Endothelial cell (in vitro differentiated cells): Measurements from ENCODE around the gene SLC38A9. TPM values are rescaled to one million over a fixed set of nuclear protein-coding genes. Genes with fewer than 3 reads are reported as not detected.

Source experiments
- DNase-seq: peaks from one replicate; pipeline ENCODE4 v3.0.0; 2021; ENCODE audit warnings: low spot score
- H3K27ac Mint-ChIP-seq: one replicate; pipeline ENCODE4 v1.8.0; 2021; ENCODE audit warnings: mixed read lengths, inconsistent platforms; ENCODE audit not compliant: unreplicated experiment
- H3K27me3 Mint-ChIP-seq: one replicate; pipeline ENCODE4 v1.8.0; 2021; ENCODE audit warnings: mild to moderate bottlenecking, moderate library complexity, mixed read lengths, inconsistent platforms; ENCODE audit not compliant: unreplicated experiment
- H3K36me3 Mint-ChIP-seq: one replicate; pipeline ENCODE4 v1.8.0; 2021; ENCODE audit warnings: mild to moderate bottlenecking, low read depth, mixed read lengths, inconsistent platforms; ENCODE audit not compliant: unreplicated experiment
- H3K4me1 Mint-ChIP-seq: one replicate; pipeline ENCODE4 v1.8.0; 2021; ENCODE audit warnings: mild to moderate bottlenecking, mixed read lengths, inconsistent platforms; ENCODE audit not compliant: unreplicated experiment
- H3K4me3 Mint-ChIP-seq: one replicate; pipeline ENCODE4 v1.8.0; 2021; ENCODE audit warnings: mild to moderate bottlenecking, mixed read lengths, inconsistent platforms; ENCODE audit not compliant: unreplicated experiment
- H3K9me3 Mint-ChIP-seq: one replicate; pipeline ENCODE4 v1.8.0; 2021; ENCODE audit warnings: mixed read lengths, inconsistent platforms; ENCODE audit not compliant: unreplicated experiment
- total RNA-seq: library from RNA; stranded (reverse); fragmentation: NEBNext Ultra II Directional; extraction: Animal tissue kit (Norgen Biotek cat#: 25700); gene quantifications from one replicate; pipeline ENCODE4 v1.2.1, GENCODE V29; 2021; ENCODE audit not compliant: unreplicated experiment
- TF ChIP-seq, protein P1 (sequence below): fragments of 200-600 bp; sonication (generic); IDR thresholded peaks from one replicate; pipeline ENCODE4 v1.5.0; 2021; ENCODE audit warnings: antibody characterized with exemption; ENCODE audit not compliant: unreplicated experiment

SLC38A9 gene
- total RNA-seq, 1 donor from 2014 or later = 45.5 TPM

DNA sequence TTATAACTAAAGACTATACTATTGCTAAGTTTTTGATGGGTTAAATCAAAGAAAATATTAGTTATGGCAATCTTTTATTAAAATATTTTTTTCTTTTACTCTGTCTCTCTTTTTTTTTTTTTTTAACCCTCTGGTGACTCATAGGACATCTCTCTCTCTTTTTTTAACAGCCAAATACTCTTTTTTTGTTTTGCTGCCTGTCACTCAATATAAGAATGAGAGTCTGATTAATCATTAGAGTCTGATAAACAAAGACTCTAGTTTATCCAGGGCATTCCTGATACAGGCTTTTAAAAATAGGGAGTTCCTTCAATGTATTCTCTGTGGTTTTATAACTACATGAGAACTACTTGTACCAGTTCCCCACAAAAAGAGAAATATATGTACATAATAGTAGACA is 77.3 kb downstream of the SLC38A9 start:
- Mint-ChIP-seq H3K27ac (no peak overlapping the region), H3K36me3 (no peaks in the 10 kb centered on the region), H3K27me3 (no peaks in the 10 kb centered on the region), H3K4me1 (peaks cover 7% of the 10 kb centered on the region), H3K4me3 (no peak overlapping the region), H3K9me3 (no peaks in the 10 kb centered on the region)
- TF ChIP-seq, protein P1, sequence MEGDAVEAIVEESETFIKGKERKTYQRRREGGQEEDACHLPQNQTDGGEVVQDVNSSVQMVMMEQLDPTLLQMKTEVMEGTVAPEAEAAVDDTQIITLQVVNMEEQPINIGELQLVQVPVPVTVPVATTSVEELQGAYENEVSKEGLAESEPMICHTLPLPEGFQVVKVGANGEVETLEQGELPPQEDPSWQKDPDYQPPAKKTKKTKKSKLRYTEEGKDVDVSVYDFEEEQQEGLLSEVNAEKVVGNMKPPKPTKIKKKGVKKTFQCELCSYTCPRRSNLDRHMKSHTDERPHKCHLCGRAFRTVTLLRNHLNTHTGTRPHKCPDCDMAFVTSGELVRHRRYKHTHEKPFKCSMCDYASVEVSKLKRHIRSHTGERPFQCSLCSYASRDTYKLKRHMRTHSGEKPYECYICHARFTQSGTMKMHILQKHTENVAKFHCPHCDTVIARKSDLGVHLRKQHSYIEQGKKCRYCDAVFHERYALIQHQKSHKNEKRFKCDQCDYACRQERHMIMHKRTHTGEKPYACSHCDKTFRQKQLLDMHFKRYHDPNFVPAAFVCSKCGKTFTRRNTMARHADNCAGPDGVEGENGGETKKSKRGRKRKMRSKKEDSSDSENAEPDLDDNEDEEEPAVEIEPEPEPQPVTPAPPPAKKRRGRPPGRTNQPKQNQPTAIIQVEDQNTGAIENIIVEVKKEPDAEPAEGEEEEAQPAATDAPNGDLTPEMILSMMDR = no peak
- DNase-seq = no peak

DNA sequence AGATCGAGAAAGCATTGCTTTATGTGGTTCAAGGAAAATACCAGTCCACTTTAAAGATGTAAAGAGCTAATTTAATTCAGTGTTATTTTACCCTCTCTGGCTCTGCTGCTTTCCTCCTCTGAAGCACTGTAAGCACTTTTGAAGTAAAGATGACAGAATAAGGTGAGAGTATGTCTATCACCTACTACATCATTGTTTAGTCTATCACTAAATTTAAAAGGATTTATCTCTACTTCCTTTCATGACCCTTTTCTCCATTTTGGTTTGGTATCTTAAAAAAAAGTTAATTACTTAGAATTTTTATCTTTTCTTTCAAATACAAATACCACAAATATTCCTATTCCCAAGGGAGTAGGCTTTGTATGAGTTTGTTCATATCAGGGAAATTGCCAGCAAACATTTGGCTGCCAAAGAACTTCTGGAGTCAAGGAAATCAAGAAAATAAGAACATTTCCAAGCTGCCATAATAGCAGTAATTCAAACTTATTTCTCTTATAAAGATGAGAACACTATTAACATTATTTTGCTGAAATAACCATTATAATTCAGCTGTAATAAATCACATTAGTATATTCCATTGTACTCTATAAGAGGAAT is 77.8 kb downstream of the SLC38A9 start:
- Mint-ChIP-seq H3K9me3 (no peaks in the 10 kb centered on the region), H3K27me3 (no peaks in the 10 kb centered on the region), H3K36me3 (no peaks in the 10 kb centered on the region), H3K4me1 (peaks cover 7% of the 10 kb centered on the region), H3K4me3 (no peak overlapping the region), H3K27ac (no peak overlapping the region)
- DNase-seq = no peak
- TF ChIP-seq, protein P1 = no peak

DNA sequence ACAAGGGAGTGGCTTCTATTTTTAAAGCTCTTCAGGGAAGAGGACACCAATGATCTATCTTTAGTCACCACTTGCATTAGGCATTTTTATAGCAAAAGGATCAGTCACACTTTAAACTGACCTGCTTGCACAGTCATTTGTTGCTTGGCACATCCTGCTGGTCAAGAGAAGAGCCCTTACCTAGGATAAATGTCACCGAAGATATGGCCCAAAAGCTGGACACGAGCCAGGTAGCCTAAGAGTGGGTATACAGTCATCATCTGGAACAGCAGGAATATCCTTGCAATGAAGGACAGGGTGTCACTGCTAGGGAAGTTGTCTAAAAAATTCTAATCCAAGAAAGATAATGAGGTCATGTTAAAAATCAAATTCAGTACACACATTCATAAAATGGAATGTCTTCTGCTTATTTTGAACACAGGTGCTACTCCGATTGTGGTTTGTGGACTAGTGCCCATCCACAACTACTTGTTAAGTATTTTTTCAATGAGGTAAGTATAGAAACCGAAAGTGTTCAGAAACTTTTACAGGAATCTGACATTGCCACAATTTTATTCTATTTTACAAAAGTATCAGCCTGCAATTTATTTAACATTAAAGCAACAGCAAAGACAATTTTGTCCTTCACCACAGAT is 78.4 kb downstream of the SLC38A9 start:
- H3K36me3 Mint-ChIP-seq = no peaks in the 10 kb centered on the region
- DNase-seq = no peak

DNA sequence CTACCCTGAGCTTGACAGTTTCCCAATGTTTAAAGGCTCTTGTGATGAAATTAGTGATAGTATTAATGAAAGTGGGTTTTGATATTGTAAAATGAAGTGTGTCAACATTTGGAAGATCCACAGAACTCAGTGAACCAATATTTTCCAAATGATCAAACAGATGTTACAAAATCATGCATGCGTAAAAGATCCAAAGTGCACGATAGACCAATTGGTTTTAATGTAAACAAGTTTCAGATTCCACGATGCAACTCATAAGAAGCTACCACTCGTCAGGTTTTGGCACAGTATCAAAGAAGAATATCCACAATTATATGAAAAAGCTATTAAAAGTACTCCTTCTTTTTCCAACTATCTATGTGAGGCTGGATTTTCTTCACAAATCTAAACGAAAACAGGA is 82.3 kb downstream of the SLC38A9 start:
- H3K4me1 Mint-ChIP-seq = peaks cover 3% of the 10 kb centered on the region
- no peak for DNase-seq
- peaks cover 4% of the 10 kb centered on the region for H3K36me3 Mint-ChIP-seq
- H3K9me3 Mint-ChIP-seq = no peaks in the 10 kb centered on the region
- H3K4me3 Mint-ChIP-seq = no peak overlapping the region
- H3K27ac Mint-ChIP-seq = no peak overlapping the region
- H3K27me3 Mint-ChIP-seq = no peaks in the 10 kb centered on the region
- TF ChIP-seq, protein P1 = no peak

More for the DNA sequence above, 78.4 kb downstream of the SLC38A9 start:
- peaks cover 7% of the 10 kb centered on the region for H3K4me1 Mint-ChIP-seq
- H3K4me3 Mint-ChIP-seq = no peak overlapping the region
- no peaks in the 10 kb centered on the region for H3K27me3 Mint-ChIP-seq
- no peak overlapping the region for H3K27ac Mint-ChIP-seq
- no peaks in the 10 kb centered on the region for H3K9me3 Mint-ChIP-seq
- TF ChIP-seq, protein P1 = no peak

DNA sequence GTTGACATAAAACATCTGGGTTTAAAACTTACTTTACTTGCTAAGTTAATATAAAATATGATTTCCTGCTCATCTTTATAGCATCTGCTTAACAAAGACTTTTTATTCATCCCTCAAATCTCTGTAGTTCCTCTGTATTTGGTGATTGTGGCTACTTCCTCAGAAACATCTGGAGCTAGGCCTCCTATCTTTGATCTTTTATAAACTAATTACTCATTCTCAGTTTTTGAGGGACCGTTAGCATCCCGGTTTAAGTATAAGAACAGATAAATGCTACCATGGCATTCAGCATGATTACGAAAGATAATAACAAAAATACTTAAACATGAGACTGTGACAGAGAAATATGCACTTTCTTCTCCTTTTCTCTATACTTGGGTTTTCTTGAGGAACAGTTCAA is 85.3 kb downstream of the SLC38A9 start:
- H3K36me3 Mint-ChIP-seq = peaks cover 4% of the 10 kb centered on the region
- H3K27ac Mint-ChIP-seq = no peak overlapping the region
- no peak overlapping the region for H3K4me3 Mint-ChIP-seq
- no peaks in the 10 kb centered on the region for H3K9me3 Mint-ChIP-seq
- DNase-seq = no peak
- TF ChIP-seq, protein P1 = no peak
- H3K4me1 Mint-ChIP-seq = peaks cover 3% of the 10 kb centered on the region
- H3K27me3 Mint-ChIP-seq = no peaks in the 10 kb centered on the region
